Neural progenitor cell (in vitro differentiated cells): ENCODE data around the gene ASB4.

Source experiments
- CTCF ChIP-seq: fragments of 200-600 bp; sonication (generic); IDR thresholded peaks from 2 replicates; pipeline ENCODE4 v1.5.1; 2017; ENCODE audit warnings: antibody characterized with exemption, mild to moderate bottlenecking
- EZH2phosphoT487 ChIP-seq: fragments of 200-600 bp; sonication (generic); IDR thresholded peaks from 2 replicates; pipeline ENCODE4 v1.6.1; 2017; ENCODE audit warnings: antibody characterized with exemption

GRCh38 chr7:95503271-95504131, 17.8 kb downstream of the ASB4 start:
- no peak for TF ChIP-seq CTCF
- no peak for TF ChIP-seq EZH2phosphoT487
